Nephron (organoid): Measurements from ENCODE around the gene ALX4.

ENCODE experiments used
- H3K27ac Mint-ChIP-seq, 3 experiments: 2 replicates each; pipeline ENCODE4 v1.8.0; 2020; ENCODE audit warnings: mixed read lengths in 3 of 3, mild to moderate bottlenecking in 2 of 3, moderate library complexity in 1 of 3
- H3K27me3 Mint-ChIP-seq: 2 replicates; pipeline ENCODE4 v1.8.0; 2021; ENCODE audit warnings: low read depth, mild to moderate bottlenecking, moderate library complexity, mixed read lengths
- H3K36me3 Mint-ChIP-seq: 2 replicates; pipeline ENCODE4 v1.8.0; 2020; ENCODE audit warnings: low read depth, mixed read lengths
- H3K4me1 Mint-ChIP-seq: 2 replicates; pipeline ENCODE4 v1.8.0; 2020; ENCODE audit warnings: mixed read lengths
- H3K4me3 Mint-ChIP-seq, 3 experiments: 2 replicates each; pipeline ENCODE4 v1.8.0; 2020; ENCODE audit warnings: mild to moderate bottlenecking in 3 of 3, mixed read lengths in 3 of 3, moderate library complexity in 2 of 3
- H3K9me3 Mint-ChIP-seq: 2 replicates; pipeline ENCODE4 v1.8.0; 2020; ENCODE audit warnings: mixed read lengths
- CTCF ChIP-seq, 3 experiments: fragments of 200-600 bp; sonication (generic); IDR thresholded peaks; one replicate each; pipeline ENCODE4 v1.5.0; 2021; ENCODE audit warnings: antibody characterized with exemption in 3 of 3; ENCODE audit not compliant: unreplicated experiment in 3 of 3

The ALX4 gene

GRCh38 chr11:44305470-44306051, 4.4 kb downstream of the ALX4 start:
- peaks cover 14% of the 10 kb centered on the region for H3K36me3 Mint-ChIP-seq
- peak overlapping the region; percentile 69 to 86 (median 81) for H3K4me3 Mint-ChIP-seq
- H3K27ac Mint-ChIP-seq = peak overlapping the region; percentile 55 to 78 (median 74)
- TF ChIP-seq CTCF (IDR thresholded peaks at IDR 0.05; ENCODE audit: unreplicated experiment in 3 of 3) = no peak
- H3K4me1 Mint-ChIP-seq = peaks cover 36% of the 10 kb centered on the region
- H3K27me3 Mint-ChIP-seq = peaks cover 100% of the 10 kb centered on the region
- H3K9me3 Mint-ChIP-seq = no peaks in the 10 kb centered on the region

GRCh38 chr11:44305026-44305469, 4.9 kb downstream of the ALX4 start:
- Mint-ChIP-seq H3K9me3 (no peaks in the 10 kb centered on the region), H3K27me3 (peaks cover 100% of the 10 kb centered on the region), H3K36me3 (peaks cover 14% of the 10 kb centered on the region), H3K4me1 (peaks cover 35% of the 10 kb centered on the region), H3K4me3 (peak overlapping the region; percentile 69 to 86 (median 81)), H3K27ac (peak overlapping the region; percentile 55 to 78 (median 74))
- no peak for TF ChIP-seq CTCF (IDR thresholded peaks at IDR 0.05; ENCODE audit: unreplicated experiment in 3 of 3)

GRCh38 chr11:44304091-44305025, 5.6 kb downstream of the ALX4 start:
- Mint-ChIP-seq H3K27me3 (peaks cover 100% of the 10 kb centered on the region), H3K4me3 (peak overlapping the region; percentile 69 to 86 (median 81)), H3K9me3 (no peaks in the 10 kb centered on the region), H3K36me3 (peaks cover 14% of the 10 kb centered on the region), H3K27ac (peak overlapping the region; percentile 55 to 78 (median 74)), H3K4me1 (peaks cover 35% of the 10 kb centered on the region)
- TF ChIP-seq CTCF (IDR thresholded peaks at IDR 0.05; ENCODE audit: unreplicated experiment in 3 of 3) = no peak

- Mint-ChIP-seq H3K4me1 (peaks cover 35% of the 10 kb centered on the region), H3K27ac (peak overlapping the region in 1 of 3 experiments; percentile 63), H3K9me3 (no peaks in the 10 kb centered on the region), H3K36me3 (peaks cover 14% of the 10 kb centered on the region), H3K4me3 (peak overlapping the region in 2 of 3 experiments; percentile 40 to 81), H3K27me3 (peaks cover 99% of the 10 kb centered on the region)
- no peak for TF ChIP-seq CTCF (IDR thresholded peaks at IDR 0.05; ENCODE audit: unreplicated experiment in 3 of 3)
Observed at GRCh38 chr11:44303401-44303938, 6.5 kb downstream of the ALX4 start.

GRCh38 chr11:44301564-44302271, 8.2 kb downstream of the ALX4 start:
- Mint-ChIP-seq H3K36me3 (peaks cover 11% of the 10 kb centered on the region), H3K27ac (no peak overlapping the region), H3K4me3 (no peak overlapping the region), H3K4me1 (peaks cover 24% of the 10 kb centered on the region), H3K27me3 (peaks cover 94% of the 10 kb centered on the region), H3K9me3 (no peaks in the 10 kb centered on the region)
- no peak for TF ChIP-seq CTCF (IDR thresholded peaks at IDR 0.05; ENCODE audit: unreplicated experiment in 3 of 3)
